GM21423 (cell line): Measurements from ENCODE around the gene MAG.
"Not testable (repeated sequence)": the region's sequence is repeated elsewhere in the genome, so short reads cannot be mapped to it uniquely, and the experiment has no call there.

Experiments used
- ATAC-seq: cut with Tn5 transposase; IDR thresholded peaks from one replicate; pipeline ENCODE4 v1.9.1; 2021; ENCODE audit warnings: mild to moderate bottlenecking, moderate library complexity; ENCODE audit not compliant: unreplicated experiment

The MAG gene

DNA sequence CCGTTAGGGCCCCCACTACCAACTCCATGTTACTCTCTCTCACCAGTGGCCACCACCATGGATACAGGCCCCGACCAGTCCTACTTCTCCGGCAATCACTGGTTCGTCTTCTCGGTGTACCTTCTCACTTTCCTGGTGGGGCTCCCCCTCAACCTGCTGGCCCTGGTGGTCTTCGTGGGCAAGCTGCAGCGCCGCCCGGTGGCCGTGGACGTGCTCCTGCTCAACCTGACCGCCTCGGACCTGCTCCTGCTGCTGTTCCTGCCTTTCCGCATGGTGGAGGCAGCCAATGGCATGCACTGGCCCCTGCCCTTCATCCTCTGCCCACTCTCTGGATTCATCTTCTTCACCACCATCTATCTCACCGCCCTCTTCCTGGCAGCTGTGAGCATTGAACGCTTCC, 66.9 kb downstream of the MAG start:
- not testable (repeated sequence) for ATAC-seq

DNA sequence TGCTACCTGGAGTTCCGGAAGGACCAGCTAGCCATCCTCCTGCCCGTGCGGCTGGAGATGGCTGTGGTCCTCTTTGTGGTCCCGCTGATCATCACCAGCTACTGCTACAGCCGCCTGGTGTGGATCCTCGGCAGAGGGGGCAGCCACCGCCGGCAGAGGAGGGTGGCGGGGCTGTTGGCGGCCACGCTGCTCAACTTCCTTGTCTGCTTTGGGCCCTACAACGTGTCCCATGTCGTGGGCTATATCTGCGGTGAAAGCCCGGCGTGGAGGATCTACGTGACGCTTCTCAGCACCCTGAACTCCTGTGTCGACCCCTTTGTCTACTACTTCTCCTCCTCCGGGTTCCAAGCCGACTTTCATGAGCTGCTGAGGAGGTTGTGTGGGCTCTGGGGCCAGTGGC, 67.4 kb downstream of the MAG start:
- ATAC-seq: not testable (repeated sequence)

DNA sequence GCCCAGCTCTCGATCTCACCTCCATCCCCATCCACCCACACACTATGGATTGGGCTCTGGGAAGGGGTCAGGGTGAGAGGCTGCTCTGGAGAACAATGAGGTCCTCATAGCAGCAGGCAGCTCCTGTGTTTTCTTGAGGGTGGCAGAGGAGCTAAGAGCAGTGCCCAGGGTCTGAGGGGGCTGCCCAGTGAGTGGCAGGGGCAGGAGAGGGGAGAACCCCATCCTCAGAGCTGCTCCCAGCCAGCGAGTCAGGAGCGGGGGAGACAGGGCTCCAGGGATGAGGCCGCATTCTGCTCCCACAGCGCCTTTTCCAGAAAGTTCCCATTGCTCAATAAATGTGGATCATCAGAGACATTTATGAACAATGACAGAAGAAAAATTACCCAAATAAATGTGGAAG, 68.1 kb downstream of the MAG start:
- not testable (repeated sequence) for ATAC-seq

DNA sequence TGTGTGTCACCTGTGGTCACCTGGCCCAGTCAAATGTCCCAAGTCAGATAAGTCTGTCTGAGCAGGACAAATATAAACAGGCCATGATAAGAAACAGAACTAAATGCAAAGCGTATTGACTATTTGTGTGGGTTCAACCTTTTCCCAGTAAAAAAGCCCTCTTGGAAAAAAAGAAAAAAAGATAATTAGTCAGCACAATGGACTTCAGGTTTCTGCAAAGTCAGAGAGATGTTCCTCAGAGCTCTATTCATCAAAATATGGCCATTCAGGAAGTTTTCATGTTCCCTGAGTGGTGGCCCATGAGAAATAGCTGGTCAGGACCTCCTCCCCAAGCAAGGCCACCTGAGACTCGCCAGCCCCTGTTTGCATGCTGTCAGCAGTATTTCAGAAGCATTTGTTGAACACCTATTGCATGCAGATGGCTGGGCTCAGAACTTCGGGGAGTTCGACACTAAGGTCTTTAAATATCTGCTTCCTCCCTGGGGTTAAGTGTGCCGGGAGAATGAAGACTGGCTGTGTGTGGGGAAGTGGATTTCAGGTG, 69.0 kb downstream of the MAG start:
- no peak for ATAC-seq

DNA sequence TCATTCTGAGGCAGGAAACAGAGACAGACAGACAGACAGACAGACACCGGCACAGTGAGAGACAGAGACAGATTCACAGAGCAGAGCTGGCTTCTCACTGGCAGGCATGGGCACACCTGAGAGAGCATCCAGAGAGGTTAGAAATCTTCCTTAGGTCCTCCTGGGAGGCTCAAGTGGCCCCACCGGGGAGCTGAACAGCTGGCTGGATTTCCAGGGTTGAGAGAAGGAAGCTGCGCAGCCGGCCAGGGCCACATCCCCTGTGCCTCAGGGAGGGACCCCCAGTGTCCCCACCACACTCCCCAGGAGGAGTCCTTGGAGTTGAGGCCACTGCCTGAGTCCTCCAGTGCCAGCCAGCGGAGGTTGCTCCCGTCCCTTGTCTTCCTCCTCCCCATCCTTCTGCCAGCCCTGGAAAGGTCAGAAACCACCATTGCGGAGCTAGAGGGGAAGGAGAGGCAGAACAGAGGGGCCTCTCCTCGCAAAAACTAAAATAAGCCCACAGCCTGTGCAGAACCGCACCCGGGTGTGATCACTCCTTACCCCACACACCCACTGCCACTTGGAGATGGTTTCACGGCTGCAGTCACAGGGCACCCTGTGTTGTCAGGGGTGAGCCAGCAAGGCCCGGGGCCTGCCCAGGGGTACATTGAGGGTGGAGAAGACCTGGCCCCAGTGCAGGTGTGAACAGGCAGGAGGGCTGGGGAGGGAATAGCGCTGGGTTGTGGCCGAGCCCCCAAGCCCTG, 70.5 kb downstream of the MAG start:
- no peak for ATAC-seq

DNA sequence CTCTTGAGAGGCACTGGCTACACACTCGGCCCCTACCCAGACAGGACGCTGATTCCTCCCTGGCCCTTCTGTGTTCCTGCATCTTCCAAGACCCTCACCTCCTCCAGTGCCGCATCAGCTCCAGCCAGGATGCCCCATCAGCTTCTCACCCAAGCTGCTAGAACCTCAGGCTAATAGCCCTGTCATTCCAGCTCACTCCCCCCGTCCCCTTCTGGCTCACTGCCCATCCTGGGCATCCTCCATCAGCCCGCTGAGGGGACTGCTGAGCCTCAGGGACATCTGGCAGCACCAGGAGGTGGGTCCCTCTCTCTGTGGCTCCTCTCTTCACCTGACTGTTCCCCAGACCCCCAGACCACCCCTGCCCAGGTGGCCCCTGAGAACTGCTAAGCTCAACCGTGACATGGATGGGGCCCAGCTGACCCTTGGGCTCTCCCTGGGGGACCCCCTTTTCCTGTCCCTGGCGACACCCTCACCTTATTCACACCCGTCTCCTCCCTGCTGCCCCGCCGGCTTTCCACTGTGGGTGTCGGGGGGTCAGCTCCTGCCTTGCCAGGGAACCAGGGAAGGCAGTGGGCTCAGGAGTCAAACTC, 71.1 kb downstream of the MAG start:
- ATAC-seq: no peak
